Transverse colon (tissue), 4 donors: Measurements from ENCODE around the gene GALM. TPM values are rescaled to one million over a fixed set of nuclear protein-coding genes. Genes with fewer than 3 reads are reported as not detected.

ENCODE experiments used
- DNase-seq: peaks from one replicate; pipeline ENCODE4 v3.0.0-alpha.2; 2019
- H3K27ac ChIP-seq, 4 donors: fragments of 200-600 bp; sonication (generic); 2 replicates each; pipeline ENCODE4 v1.5.1; 2016 to 2018; ENCODE audit warnings: inconsistent platforms in 4 of 4
- H3K27me3 ChIP-seq: fragments of 200-600 bp; sonication (generic); 2 replicates; pipeline ENCODE4 v1.5.1; 2017; ENCODE audit warnings: inconsistent platforms
- H3K36me3 ChIP-seq, 4 donors: fragments of 200-600 bp; sonication (generic); 2 replicates each; pipeline ENCODE4 v1.5.1; 2017 to 2019; ENCODE audit warnings: inconsistent platforms in 4 of 4
- H3K4me1 ChIP-seq, 4 donors: fragments of 200-600 bp; sonication (generic); 2 replicates each; pipeline ENCODE4 v1.5.1; 2017 to 2020; ENCODE audit warnings: inconsistent platforms in 4 of 4
- H3K4me3 ChIP-seq, 4 donors: fragments of 200-600 bp; sonication (generic); 1 replicate in 1 of 4; 2 replicates in 3 of 4; pipeline versions ENCODE4 v1.5.1 to v1.6.1; 2017 to 2019; ENCODE audit warnings: inconsistent platforms in 4 of 4
- H3K9me3 ChIP-seq, 2 donors: fragments of 200-600 bp; sonication (generic); 2 replicates each; pipeline ENCODE4 v1.5.1; 2017 to 2019; ENCODE audit warnings: inconsistent platforms in 2 of 2
- CTCF ChIP-seq, 5 experiments: fragments of 200-600 bp in 3 of 5; fragments of 450-650 bp in 2 of 5; sonication (generic) in 3 of 5; IDR thresholded peaks; 1 replicate in 2 of 5; 2 replicates in 3 of 5; pipeline ENCODE4 v1.5.1; 2016 to 2017; ENCODE audit warnings: antibody characterized with exemption in 5 of 5, inconsistent platforms in 3 of 5, mild to moderate bottlenecking in 2 of 5, moderate library complexity in 1 of 5
- EP300 ChIP-seq: sonication (generic); formaldehyde crosslinking; IDR thresholded peaks from one replicate; pipeline ENCODE4 v1.6.1; 2017; ENCODE audit warnings: antibody characterized with exemption, low read depth
- POLR2A ChIP-seq: fragments of 450-650 bp; IDR thresholded peaks from one replicate; pipeline ENCODE4 v1.6.1; 2016; ENCODE audit warnings: antibody characterized with exemption, mild to moderate bottlenecking, moderate library complexity
- POLR2AphosphoS5 ChIP-seq, 3 donors: sonication (generic); formaldehyde crosslinking; IDR thresholded peaks; one replicate each; pipeline ENCODE4 v1.6.1; 2016; ENCODE audit warnings: antibody characterized with exemption in 3 of 3
- WGBS, 2 donors: methylation state at CpG; one replicate each; pipeline ENCODE4 v1.1.5; 2018; ENCODE audit warnings: low coverage in 1 of 2; 5-methylcytosine and 5-hydroxymethylcytosine counted together
- in situ Hi-C, 4 donors: fragments of 200-750 bp; cut with MboI; loops; one replicate each; pipeline versions ENCODE4 v1.15.0 to v1.15.1; 2017; ENCODE audit warnings: low sequenced_read_pairs in 3 of 4, low pct_ligation_motif_present in 1 of 4, low pct_unique_long_range_greater_than_20kb in 1 of 4
- intact Hi-C: fragments of 100-400 bp; cut with DNase I; formaldehyde crosslinking; loops from one replicate; pipeline ENCODE4 v1.15.1; 2023; ENCODE audit warnings: low total_unique reads
- total RNA-seq, 4 donors: library from RNA; depleted of rRNA; stranded (reverse); fragments of >200 nt; gene quantifications; one replicate each; pipeline ENCODE4 v1.1.0, GENCODE V29; 2016

GALM gene
- total RNA-seq, 4 donors from 2014 or later, result 35.5 to 80.6 (median 70.9) TPM

- H3K27ac ChIP-seq, result no peak overlapping the region
- no peak for TF ChIP-seq POLR2A
- TF ChIP-seq POLR2AphosphoS5 (IDR thresholded peaks at IDR 0.05), result no peak
- TF ChIP-seq EP300, result no peak
- TF ChIP-seq CTCF (IDR thresholded peaks at IDR 0.05), result no peak
- no peaks in the 10 kb centered on the region for H3K4me1 ChIP-seq
- intact Hi-C loops (no loop called here), in situ Hi-C loops (no loop called here)
- no peaks in the 10 kb centered on the region for H3K27me3 ChIP-seq
- DNase-seq, result no peak
- H3K4me3 ChIP-seq, result no peak overlapping the region
- H3K36me3 ChIP-seq, result no peaks in the 10 kb centered on the region
- no peaks in the 10 kb centered on the region for H3K9me3 ChIP-seq
- WGBS, 2 donors, result 67 to 95% methylated on average over 1 of the region's 1 CpG
These were observed 36.2 kb upstream of the GALM start for GRCh38 chr2:38629684-38630083.

- H3K9me3 ChIP-seq, result no peaks in the 10 kb centered on the region
- no peak overlapping the region for H3K4me3 ChIP-seq
- no peaks in the 10 kb centered on the region for H3K36me3 ChIP-seq
- intact Hi-C loops, result no loop called here
- DNase-seq, result no peak
- WGBS, 2 donors, result 78 to 81% methylated on average over 2 of the region's 2 CpGs
- no peak for TF ChIP-seq CTCF (IDR thresholded peaks at IDR 0.05)
- TF ChIP-seq EP300, result no peak
- no peak for TF ChIP-seq POLR2AphosphoS5 (IDR thresholded peaks at IDR 0.05)
- no peak for TF ChIP-seq POLR2A
- H3K27ac ChIP-seq, result no peak overlapping the region
- in situ Hi-C loops, result no loop called here
- H3K27me3 ChIP-seq, result no peaks in the 10 kb centered on the region
- H3K4me1 ChIP-seq, result no peaks in the 10 kb centered on the region
These were observed 33.9 kb upstream of the GALM start for GRCh38 chr2:38631976-38632375.

- Histone ChIP-seq H3K27ac (no peak overlapping the region), H3K4me3 (no peak overlapping the region), H3K36me3 (no peaks in the 10 kb centered on the region), H3K27me3 (no peaks in the 10 kb centered on the region), H3K4me1 (no peaks in the 10 kb centered on the region), H3K9me3 (no peaks in the 10 kb centered on the region)
- DNase-seq, result no peak
- no peak for TF ChIP-seq EP300
- TF ChIP-seq POLR2A, result no peak
- no peak for TF ChIP-seq CTCF (IDR thresholded peaks at IDR 0.05)
- no peak for TF ChIP-seq POLR2AphosphoS5 (IDR thresholded peaks at IDR 0.05)
- in situ Hi-C loops, result no loop called here
- intact Hi-C loops, result no loop called here
These were observed 32.9 kb upstream of the GALM start for GRCh38 chr2:38632980-38633379.

- no peaks in the 10 kb centered on the region for H3K27me3 ChIP-seq
- intact Hi-C loops, result no loop called here
- no peak for DNase-seq
- no peaks in the 10 kb centered on the region for H3K4me1 ChIP-seq
- in situ Hi-C loops, result no loop called here
- no peak overlapping the region for H3K4me3 ChIP-seq
- 46 to 57% methylated on average over 2 of the region's 2 CpGs for WGBS, 2 donors
- no peaks in the 10 kb centered on the region for H3K9me3 ChIP-seq
- no peaks in the 10 kb centered on the region for H3K36me3 ChIP-seq
- no peak overlapping the region for H3K27ac ChIP-seq
- TF ChIP-seq CTCF (IDR thresholded peaks at IDR 0.05) (no peak), POLR2A (no peak), POLR2AphosphoS5 (IDR thresholded peaks at IDR 0.05) (no peak), EP300 (no peak)
These were observed 32.0 kb upstream of the GALM start for GRCh38 chr2:38633895-38634294.
